Left forelimb (tissue), 1 donor: ENCODE measurements around the gene AP1B1.

Source experiments
- DNase-seq: peaks from one replicate; pipeline ENCODE4 v3.0.0-alpha.2; 2018; ENCODE audit warnings: low spot score

AP1B1 gene

GRCh38 chr22:29313126-29313575 lies 75.2 kb downstream of the AP1B1 start:
- DNase-seq = peak; percentile 79

- DNase-seq = peak; percentile 67
Observed at GRCh38 chr22:29312218-29313125, 75.9 kb downstream of the AP1B1 start.

- peak; percentile 67 for DNase-seq
Observed at GRCh38 chr22:29311464-29312217, 76.7 kb downstream of the AP1B1 start.

GRCh38 chr22:29310863-29311339 lies 77.5 kb downstream of the AP1B1 start:
- peak; percentile 99 for DNase-seq

- DNase-seq = peak; percentile 18
Observed at GRCh38 chr22:29310065-29310862, 78.1 kb downstream of the AP1B1 start.

GRCh38 chr22:29309332-29310064 lies 78.9 kb downstream of the AP1B1 start:
- peak; percentile 75 for DNase-seq

- DNase-seq = no peak
Observed at GRCh38 chr22:29308791-29309262, 79.5 kb downstream of the AP1B1 start.

GRCh38 chr22:29308148-29308790 lies 80.1 kb downstream of the AP1B1 start:
- DNase-seq = peak; percentile 61

- DNase-seq = no peak
Observed at GRCh38 chr22:29307596-29308147, 80.7 kb downstream of the AP1B1 start.

GRCh38 chr22:29306835-29307595 lies 81.4 kb downstream of the AP1B1 start:
- DNase-seq = peak; percentile 88

- DNase-seq = peak; percentile 91
Observed at GRCh38 chr22:29306175-29306834, 82.1 kb downstream of the AP1B1 start, which contains the start of gene GAS2L1. GAS2L1 (plus strand) TSS chr22:29306650; CDS start chr22:29308106, 1,456 bp downstream.

GRCh38 chr22:29305836-29306174 lies 82.6 kb downstream of the AP1B1 start:
- DNase-seq = no peak

- DNase-seq = no peak
Observed at GRCh38 chr22:29302681-29303465, 85.5 kb downstream of the AP1B1 start.

- DNase-seq = no peak
Observed at GRCh38 chr22:29302402-29302680, 86.0 kb downstream of the AP1B1 start.

- DNase-seq = no peak
Observed at GRCh38 chr22:29301716-29302401, 86.5 kb downstream of the AP1B1 start.

- no peak for DNase-seq
Observed at GRCh38 chr22:29300807-29301601, 87.4 kb downstream of the AP1B1 start.

GRCh38 chr22:29300467-29300806 lies 87.9 kb downstream of the AP1B1 start:
- DNase-seq = no peak
